B cell (primary cell): ENCODE data around the gene PROCR.

ENCODE experiments used
- CTCF ChIP-seq: fragments of 200-600 bp; IDR thresholded peaks from one replicate; pipeline ENCODE4 v1.8.0; 2022; ENCODE audit warnings: antibody characterized with exemption, mild to moderate bottlenecking
- EZH2 ChIP-seq: IDR thresholded peaks from 2 replicates; pipeline ENCODE4 v1.6.1; 2012; ENCODE audit warnings: borderline replicate concordance, low read depth, mild to moderate bottlenecking, moderate library complexity, low read length; ENCODE audit not compliant: insufficient read depth, poor library complexity, severe bottlenecking

GRCh38 chr20:35155936-35156335 is 15.9 kb upstream of the PROCR start:
- TF ChIP-seq CTCF (no peak), EZH2 (no peak)
